Caco-2 (cell line): ENCODE data around the gene EPHA1. TPM values are rescaled to one million over a fixed set of nuclear protein-coding genes. Genes with fewer than 3 reads are reported as not detected.

ENCODE experiments used
- BruUV-seq: library from RNA; stranded (reverse); fragments of 400-500 nt; replicated peaks from 2 replicates; lab custom pipeline; 2021; lab: Mats Ljungman, UMichigan
- CTCF ChIA-PET: fragments of 300-600 bp; sonication (Branson Sonifier 250); formaldehyde crosslinking; loops from one replicate; lab custom pipeline; 2022; ENCODE audit warnings: antibody characterized with exemption; lab: Charles Lee
- POLR2A ChIA-PET: fragments of 300-600 bp; sonication (Branson Sonifier 250); formaldehyde crosslinking; loops from one replicate; lab custom pipeline; 2022; ENCODE audit warnings: antibody characterized with exemption; lab: Charles Lee
- DNase-seq, 2 experiments: peaks; one replicate each; pipeline versions ENCODE4 v3.0.0 to v3.0.0-alpha.2; 2020 to 2022
- H3K27me3 ChIP-seq: replicated peaks from 2 replicates; pipeline ENCODE4 v1.6.0; 2011; ENCODE audit warnings: low read length; ENCODE audit not compliant: control insufficient read depth, insufficient read depth
- H3K36me3 ChIP-seq: 2 replicates; pipeline ENCODE4 v1.5.1; 2011; ENCODE audit warnings: low read length; ENCODE audit not compliant: control insufficient read depth, insufficient read depth
- H3K4me1 ChIP-seq: fragments of 250-450 bp; sonication (Bioruptor Pico); 2 replicates; pipeline ENCODE4 v1.5.1; 2020; ENCODE audit warnings: mild to moderate bottlenecking
- H3K4me3 ChIP-seq: 2 replicates; pipeline ENCODE4 v1.5.1; 2011; ENCODE audit warnings: low read depth, mild to moderate bottlenecking, control low read depth, low read length
- H3K9me3 ChIP-seq: fragments of 250-450 bp; sonication (Bioruptor Pico); 2 replicates; pipeline ENCODE4 v1.5.1; 2020; ENCODE audit warnings: mild to moderate bottlenecking, moderate library complexity
- H3K27ac Mint-ChIP-seq: one replicate; pipeline ENCODE4 v1.8.0; 2022; ENCODE audit warnings: mixed read lengths; ENCODE audit not compliant: unreplicated experiment
- H3K27me3 Mint-ChIP-seq: one replicate; pipeline ENCODE4 v1.8.0; 2022; ENCODE audit warnings: mixed read lengths; ENCODE audit not compliant: insufficient read depth, unreplicated experiment
- H3K36me3 Mint-ChIP-seq: one replicate; pipeline ENCODE4 v1.8.0; 2022; ENCODE audit warnings: mild to moderate bottlenecking, mixed read lengths; ENCODE audit not compliant: insufficient read depth, unreplicated experiment
- H3K4me1 Mint-ChIP-seq: one replicate; pipeline ENCODE4 v1.8.0; 2022; ENCODE audit warnings: low read depth, mixed read lengths; ENCODE audit not compliant: unreplicated experiment
- H3K4me3 Mint-ChIP-seq: one replicate; pipeline ENCODE4 v1.8.0; 2022; ENCODE audit warnings: mild to moderate bottlenecking, moderate library complexity, mixed read lengths; ENCODE audit not compliant: unreplicated experiment
- H3K9me3 Mint-ChIP-seq: one replicate; pipeline ENCODE4 v1.8.0; 2022; ENCODE audit warnings: mixed read lengths; ENCODE audit not compliant: unreplicated experiment
- intact Hi-C: fragments of 100-400 bp; cut with micrococcal nuclease; formaldehyde crosslinking; loops from one replicate; pipeline ENCODE4 v1.10.0; 2022; ENCODE audit not compliant: unreplicated experiment
- total RNA-seq: library from RNA; stranded (reverse); gene quantifications from 2 replicates; pipeline ENCODE4 v1.2.3, GENCODE V29; 2022
- TF ChIP-seq, protein P1 (sequence below), 2 experiments: fragments of 200-600 bp in 1 of 2; IDR thresholded peaks; 1 replicate in 1 of 2; 2 replicates in 1 of 2; pipeline versions ENCODE4 v1.5.1 to v1.8.0; 2011 to 2022; ENCODE audit warnings: antibody characterized with exemption in 1 of 2, control low read depth in 1 of 2, inconsistent platforms in 1 of 2, low read depth in 1 of 2, low read length in 1 of 2, mild to moderate bottlenecking in 1 of 2, moderate library complexity in 1 of 2; ENCODE audit not compliant: insufficient read depth in 1 of 2, severe bottlenecking in 1 of 2, unreplicated experiment in 1 of 2

The EPHA1 gene
- total RNA-seq, 1 experiment from 2014 or later = 66.6 TPM

- Mint-ChIP-seq H3K27me3 (no peaks in the 10 kb centered on the region), H3K4me1 (peaks cover 65% of the 10 kb centered on the region), H3K36me3 (peaks cover 19% of the 10 kb centered on the region), H3K27ac (peak overlapping the region; percentile 86), H3K4me3 (peak overlapping the region; percentile 86), H3K9me3 (no peaks in the 10 kb centered on the region)
- POLR2A ChIA-PET = interaction anchor here (0.7 to 1.5 kb wide), 5 partner anchors 12 to 112 kb away, joined by 3 to 4 read pairs (median 3); no protein-coding TSS in a partner anchor
- Histone ChIP-seq H3K27me3 (no peaks in the 10 kb centered on the region), H3K4me3 (peak overlapping the region; percentile 59), H3K4me1 (peaks cover 45% of the 10 kb centered on the region), H3K36me3 (peaks cover 1% of the 10 kb centered on the region; the same call in 1 of the 2 replicates), H3K9me3 (no peaks in the 10 kb centered on the region)
- peak in 1 of 2 experiments; percentile 47 for DNase-seq
- no TSS peak for BruUV-seq
- intact Hi-C loops = loop anchor here (1.0 to 5.0 kb wide), 4 partner anchors 21 to 167 kb away; no protein-coding TSS in a partner anchor
- TF ChIP-seq, protein P1, sequence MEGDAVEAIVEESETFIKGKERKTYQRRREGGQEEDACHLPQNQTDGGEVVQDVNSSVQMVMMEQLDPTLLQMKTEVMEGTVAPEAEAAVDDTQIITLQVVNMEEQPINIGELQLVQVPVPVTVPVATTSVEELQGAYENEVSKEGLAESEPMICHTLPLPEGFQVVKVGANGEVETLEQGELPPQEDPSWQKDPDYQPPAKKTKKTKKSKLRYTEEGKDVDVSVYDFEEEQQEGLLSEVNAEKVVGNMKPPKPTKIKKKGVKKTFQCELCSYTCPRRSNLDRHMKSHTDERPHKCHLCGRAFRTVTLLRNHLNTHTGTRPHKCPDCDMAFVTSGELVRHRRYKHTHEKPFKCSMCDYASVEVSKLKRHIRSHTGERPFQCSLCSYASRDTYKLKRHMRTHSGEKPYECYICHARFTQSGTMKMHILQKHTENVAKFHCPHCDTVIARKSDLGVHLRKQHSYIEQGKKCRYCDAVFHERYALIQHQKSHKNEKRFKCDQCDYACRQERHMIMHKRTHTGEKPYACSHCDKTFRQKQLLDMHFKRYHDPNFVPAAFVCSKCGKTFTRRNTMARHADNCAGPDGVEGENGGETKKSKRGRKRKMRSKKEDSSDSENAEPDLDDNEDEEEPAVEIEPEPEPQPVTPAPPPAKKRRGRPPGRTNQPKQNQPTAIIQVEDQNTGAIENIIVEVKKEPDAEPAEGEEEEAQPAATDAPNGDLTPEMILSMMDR (IDR thresholded peaks at IDR 0.05; ENCODE audit: insufficient read depth in 1 of 2, low read depth in 1 of 2, low read length in 1 of 2, severe bottlenecking in 1 of 2, unreplicated experiment in 1 of 2) = no peak
- CTCF ChIA-PET = interaction anchor here (0.6 to 2.0 kb wide), 14 partner anchors 17 to 1270 kb away, joined by 3 to 14 read pairs (median 3); partner anchors contain the start of gene FAM131B
Measured at GRCh38 chr7:143408252-143408685, 387 bp downstream of the EPHA1 start.

DNA sequence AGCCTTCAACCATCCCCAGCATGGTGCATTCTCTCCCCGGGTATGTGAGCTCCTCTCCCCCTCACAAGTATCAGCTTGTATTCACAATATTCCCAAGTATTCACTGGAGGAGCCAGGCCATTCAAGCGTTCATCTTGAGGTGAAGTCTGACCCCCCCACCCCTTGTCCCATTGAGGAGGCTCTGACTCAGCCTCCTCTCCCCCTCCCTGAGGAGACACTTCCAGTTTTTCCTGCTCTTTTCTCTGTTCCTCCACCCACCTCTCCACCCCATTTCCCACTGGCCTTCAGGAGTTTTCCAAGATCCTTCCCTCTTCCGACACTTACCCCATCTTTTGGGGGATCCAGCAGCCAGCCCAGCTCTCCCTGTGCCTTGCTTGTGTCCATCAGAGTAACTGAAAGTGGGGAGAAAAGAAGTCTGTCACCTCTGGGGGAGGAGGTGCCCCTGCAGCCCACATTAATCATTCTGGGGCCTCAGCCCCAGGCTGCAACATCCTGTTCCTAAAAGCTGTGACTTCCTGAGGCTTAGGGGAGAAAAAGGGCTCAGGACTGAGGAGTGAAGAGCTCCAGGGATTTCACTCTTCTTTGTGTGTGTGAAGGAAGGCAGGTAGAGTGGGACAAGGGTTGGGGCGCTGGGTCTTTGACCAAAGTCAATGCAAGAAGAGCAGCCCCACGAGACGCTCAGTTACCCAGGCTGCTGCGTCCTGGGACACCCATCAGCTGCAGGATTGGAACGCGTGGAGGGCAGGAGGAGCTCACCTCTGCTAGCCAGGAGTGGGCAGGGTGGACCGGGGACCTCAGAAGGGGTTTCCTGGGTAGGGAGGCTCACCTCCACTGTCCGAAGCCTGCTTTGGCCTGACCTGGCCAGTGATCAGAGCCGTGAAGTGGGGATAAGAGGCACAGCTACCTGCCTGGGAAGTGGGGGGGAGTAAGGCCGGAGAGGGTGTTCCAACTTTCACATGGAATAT, 1.1 kb downstream of the EPHA1 start:
- ChIA-PET CTCF (interaction anchor here (1.0 to 1.5 kb wide), 6 partner anchors 11 to 167 kb away, joined by 3 to 14 read pairs (median 4); no protein-coding TSS in a partner anchor), POLR2A (interaction anchor here (0.7 to 1.5 kb wide), 4 partner anchors 12 to 111 kb away, joined by 3 read pairs; no protein-coding TSS in a partner anchor)
- peaks cover 1% of the 10 kb centered on the region; the same call in 1 of the 2 replicates for H3K36me3 ChIP-seq
- Mint-ChIP-seq H3K9me3 (no peaks in the 10 kb centered on the region), H3K4me3 (peak overlapping the region; percentile 86), H3K27ac (peak overlapping the region; percentile 86), H3K27me3 (no peaks in the 10 kb centered on the region), H3K4me1 (peaks cover 58% of the 10 kb centered on the region), H3K36me3 (peaks cover 19% of the 10 kb centered on the region)
- TF ChIP-seq, protein P1 (IDR thresholded peaks at IDR 0.05; ENCODE audit: insufficient read depth in 1 of 2, low read depth in 1 of 2, low read length in 1 of 2, severe bottlenecking in 1 of 2, unreplicated experiment in 1 of 2) = no peak
- peak overlapping the region; percentile 59 for H3K4me3 ChIP-seq
- peaks cover 38% of the 10 kb centered on the region for H3K4me1 ChIP-seq
- no peaks in the 10 kb centered on the region for H3K27me3 ChIP-seq
- intact Hi-C loops = loop anchor here (1.0 to 5.0 kb wide), 5 partner anchors 15 to 167 kb away; no protein-coding TSS in a partner anchor
- BruUV-seq = no TSS peak
- no peak for DNase-seq
- H3K9me3 ChIP-seq = no peaks in the 10 kb centered on the region

- peaks cover 32% of the 10 kb centered on the region for H3K4me1 ChIP-seq
- DNase-seq = no peak
- POLR2A ChIA-PET = no interaction called here
- H3K36me3 ChIP-seq = peaks cover 1% of the 10 kb centered on the region; the same call in 1 of the 2 replicates
- no peaks in the 10 kb centered on the region for H3K9me3 ChIP-seq
- Mint-ChIP-seq H3K4me1 (peaks cover 43% of the 10 kb centered on the region), H3K27ac (no peak overlapping the region), H3K27me3 (no peaks in the 10 kb centered on the region), H3K36me3 (peaks cover 24% of the 10 kb centered on the region), H3K4me3 (no peak overlapping the region), H3K9me3 (no peaks in the 10 kb centered on the region)
- TF ChIP-seq, protein P1 (IDR thresholded peaks at IDR 0.05; ENCODE audit: insufficient read depth in 1 of 2, low read depth in 1 of 2, low read length in 1 of 2, severe bottlenecking in 1 of 2, unreplicated experiment in 1 of 2) = no peak
- H3K27me3 ChIP-seq = no peaks in the 10 kb centered on the region
- intact Hi-C loops = loop anchor here (2.0 to 5.0 kb wide), 2 partner anchors 13 to 59 kb away; no protein-coding TSS in a partner anchor
- CTCF ChIA-PET = interaction anchor here (0.7 kb wide), 1 partner anchor 21 kb away, joined by 3 read pairs; no protein-coding TSS in a partner anchor
- BruUV-seq = no TSS peak
- no peak overlapping the region for H3K4me3 ChIP-seq
Measured at GRCh38 chr7:143406002-143406357, 2.7 kb downstream of the EPHA1 start.
